GM19035 (cell line): ENCODE data around the gene SMCHD1.
A peak's percentile ranks its signal among the peaks of the same experiment; 100 is the strongest.

Experiments used
- ATAC-seq: cut with Tn5 transposase; IDR thresholded peaks from one replicate; pipeline ENCODE4 v1.9.1; 2021; ENCODE audit not compliant: unreplicated experiment

The SMCHD1 gene

GRCh38 chr18:2655178-2655953, at the start of gene SMCHD1:
SMCHD1 (plus strand) TSS chr18:2655726; CDS start chr18:2656076, 350 bp downstream.
- peak; percentile 72 for ATAC-seq

GRCh38 chr18:2606335-2606734, 49.2 kb upstream of the SMCHD1 start:
- no peak for ATAC-seq

GRCh38 chr18:2609604-2610003, 45.9 kb upstream of the SMCHD1 start:
- ATAC-seq: no peak

DNA sequence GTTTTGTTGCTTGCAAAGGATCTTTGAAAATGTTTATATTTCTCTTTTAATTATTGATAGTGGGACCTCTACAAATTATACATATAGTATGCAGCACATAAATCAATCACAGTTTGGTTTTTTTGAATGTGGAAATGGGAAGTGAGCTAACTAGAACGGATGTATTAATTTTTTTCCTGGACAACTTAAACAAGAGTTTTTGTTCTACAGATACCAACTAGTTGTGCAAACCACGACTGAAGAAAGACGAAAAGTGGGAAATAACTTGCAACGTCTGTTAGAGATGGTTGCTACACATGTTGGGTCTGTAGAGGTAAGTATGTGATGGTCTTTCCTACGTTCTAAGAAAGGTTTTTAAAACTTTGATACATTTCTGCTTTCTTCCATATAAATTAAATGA, 45.0 kb upstream of the SMCHD1 start:
- no peak for ATAC-seq

DNA sequence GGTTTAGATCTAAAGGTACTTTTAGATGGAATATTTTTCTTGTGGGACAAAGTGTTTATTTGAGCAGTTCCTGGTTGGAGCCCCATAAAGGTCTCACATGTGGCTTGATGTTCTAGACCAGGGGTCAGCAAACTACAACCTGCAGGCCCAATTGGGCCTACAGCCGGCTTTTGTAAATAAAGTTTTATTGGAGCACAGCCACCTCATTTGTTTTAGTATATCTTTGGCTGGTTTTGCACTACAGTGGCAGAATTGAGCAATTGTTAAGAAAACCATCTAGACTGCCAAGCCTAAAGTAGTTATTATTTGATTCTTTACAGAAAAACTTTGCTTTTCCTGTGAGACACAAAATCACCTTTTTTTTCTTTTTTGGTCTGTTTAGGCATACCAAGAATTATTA, 42.5 kb upstream of the SMCHD1 start:
- ATAC-seq: no peak

DNA sequence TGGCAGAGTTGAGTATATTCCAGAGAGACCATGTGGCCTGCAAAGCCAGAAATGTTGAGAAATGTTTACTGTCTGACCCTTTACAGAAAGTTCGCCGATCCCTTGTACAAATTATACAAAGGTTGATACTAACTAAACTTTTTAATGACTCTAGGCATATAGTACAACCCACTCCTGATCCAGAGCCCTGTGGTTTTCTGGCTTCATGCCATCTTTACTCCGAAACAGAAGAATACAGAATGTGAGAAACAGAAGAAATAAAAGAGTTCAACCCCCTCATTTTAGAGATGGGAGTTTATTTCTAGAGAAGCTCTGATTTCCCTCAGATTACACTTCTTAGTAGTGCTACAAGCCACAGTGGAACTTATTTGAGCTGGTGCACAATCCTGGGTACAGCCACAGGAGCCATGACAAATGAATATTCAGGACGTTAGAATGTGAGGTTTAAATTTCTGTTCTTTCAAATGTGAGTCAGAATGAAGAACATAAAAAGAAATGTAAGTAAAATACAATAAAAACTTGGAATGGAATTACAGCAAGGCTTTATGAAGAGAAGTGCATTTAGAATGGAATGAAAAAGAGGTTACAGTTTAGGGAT, 38.0 kb upstream of the SMCHD1 start:
- no peak for ATAC-seq

DNA sequence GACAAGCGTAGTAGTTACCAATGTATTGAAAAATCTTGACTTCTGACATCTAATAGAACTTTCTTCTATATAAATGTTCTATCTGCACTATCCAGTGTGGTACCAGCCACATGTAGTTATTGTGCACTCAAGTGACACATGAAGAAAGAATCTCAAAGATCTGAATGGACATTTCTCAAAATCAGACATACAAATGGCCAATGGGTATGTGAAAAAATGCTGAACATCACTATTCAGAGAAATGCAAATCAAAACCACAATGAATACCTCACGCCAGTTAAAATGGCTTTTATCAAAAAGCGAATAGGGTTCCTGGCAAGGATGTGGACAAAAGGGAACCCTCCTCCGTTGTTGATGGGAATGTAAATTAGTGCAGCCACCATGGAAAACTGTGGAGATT, 37.5 kb upstream of the SMCHD1 start:
- ATAC-seq: no peak

DNA sequence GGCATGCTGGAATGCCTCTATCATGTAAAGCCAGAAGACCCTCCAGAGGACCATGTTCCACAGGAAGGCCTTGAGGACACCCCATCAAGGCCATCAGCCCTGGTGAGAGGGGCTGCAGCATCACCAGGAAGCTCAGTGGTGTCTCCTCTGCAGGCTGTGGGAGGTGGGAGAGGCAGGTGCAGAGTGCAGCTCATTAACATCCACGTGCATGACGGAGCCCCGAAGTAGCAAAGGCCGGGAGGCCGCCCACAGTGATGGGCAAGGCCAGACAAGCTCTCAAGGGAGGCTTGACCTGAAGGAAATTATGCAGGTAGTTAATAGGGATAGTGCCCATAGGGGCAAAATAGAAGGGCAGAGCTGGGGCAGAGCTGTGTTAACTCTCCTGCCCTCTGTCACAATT, 30.3 kb upstream of the SMCHD1 start:
- no peak for ATAC-seq

DNA sequence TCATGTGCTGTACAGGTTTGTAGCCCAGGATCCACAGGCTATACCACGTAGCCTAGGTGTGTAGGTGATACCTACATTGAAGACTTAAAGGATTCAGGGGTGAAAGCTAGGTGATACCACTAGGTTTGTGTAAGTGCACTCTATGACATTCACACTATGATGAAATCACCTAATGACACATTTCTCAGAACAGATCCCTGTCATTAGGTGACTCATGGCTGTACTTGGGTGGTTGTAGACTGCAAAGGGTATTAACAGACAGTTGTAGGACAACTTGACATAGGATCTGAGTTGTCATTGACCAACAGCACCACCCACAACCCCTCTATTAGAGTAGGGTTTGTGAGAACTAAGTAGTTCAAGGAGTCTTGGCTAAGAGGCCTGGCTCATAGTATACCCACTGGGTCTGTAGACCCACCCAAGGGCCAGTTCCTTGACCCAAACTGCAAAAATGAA, 27.7 kb upstream of the SMCHD1 start:
- peak; percentile 91 for ATAC-seq

- no peak for ATAC-seq
These were observed 26.5 kb upstream of the SMCHD1 start for GRCh38 chr18:2629003-2629402.

GRCh38 chr18:2635586-2635985, 19.9 kb upstream of the SMCHD1 start:
- ATAC-seq: no peak

DNA sequence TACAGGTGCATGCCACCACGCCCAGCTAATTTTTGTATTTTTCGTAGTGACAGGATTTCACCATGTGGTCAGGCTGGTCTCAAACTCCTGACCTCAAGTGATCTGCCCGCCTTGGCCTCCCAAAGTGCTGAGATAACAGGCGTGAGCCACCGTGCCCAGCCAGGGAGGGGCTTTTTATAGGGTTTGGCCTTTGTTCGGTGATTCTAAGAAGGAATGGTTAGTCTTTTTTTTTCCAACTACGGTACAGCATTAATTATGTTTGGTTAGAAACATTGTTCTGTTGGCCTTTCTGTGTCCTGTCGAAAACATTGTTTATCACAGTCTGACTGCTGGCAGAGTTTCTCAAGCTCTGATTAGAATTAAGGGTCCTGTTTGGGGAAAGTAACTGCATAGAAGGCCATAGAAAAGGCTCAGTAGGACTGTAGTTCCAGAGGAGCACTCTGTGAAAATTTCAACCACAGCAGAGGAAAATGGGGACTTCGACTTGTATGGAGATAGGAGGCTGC, 19.3 kb upstream of the SMCHD1 start:
- peak; percentile 6 for ATAC-seq

DNA sequence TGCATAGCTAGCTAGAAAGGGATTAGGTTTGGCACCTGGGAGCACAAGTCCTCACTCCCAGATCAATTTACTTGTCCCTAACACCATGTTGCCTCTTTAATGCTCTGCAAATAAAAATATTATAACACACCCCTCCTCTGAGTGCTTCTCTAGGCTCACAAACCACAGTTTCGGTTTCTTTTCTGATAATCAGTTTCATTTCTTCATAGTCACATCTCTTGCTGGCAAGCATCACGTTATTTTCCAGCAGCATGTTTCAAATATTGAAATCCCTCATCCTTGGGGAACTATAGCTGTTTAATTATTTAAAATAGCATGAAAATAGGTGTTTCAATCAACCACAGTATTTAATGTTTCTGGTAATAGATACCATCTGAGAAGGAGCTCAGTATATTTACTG, 13.9 kb upstream of the SMCHD1 start:
- ATAC-seq: peak; percentile 69

DNA sequence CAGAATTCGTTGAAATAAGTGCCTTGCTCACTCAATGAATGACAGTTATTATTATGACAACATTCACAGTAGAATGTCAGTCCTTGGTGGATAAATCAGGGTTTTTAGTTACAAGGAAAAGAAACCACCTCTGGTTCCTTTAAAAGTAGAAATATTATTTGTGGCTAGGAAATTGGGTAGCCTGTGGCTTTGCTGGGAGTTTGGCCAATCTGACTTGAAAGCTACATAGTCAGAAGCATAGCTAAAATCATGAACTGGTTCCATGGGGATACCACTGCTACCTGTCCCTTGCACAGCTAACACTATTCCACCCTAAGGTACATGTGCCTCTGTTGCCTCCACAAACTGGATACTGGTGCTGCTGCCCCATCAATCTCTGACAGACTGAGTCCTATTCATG, 12.8 kb upstream of the SMCHD1 start:
- ATAC-seq: no peak

GRCh38 chr18:2644535-2644934, 11.0 kb upstream of the SMCHD1 start:
- no peak for ATAC-seq

GRCh38 chr18:2651981-2652380, 3.5 kb upstream of the SMCHD1 start:
- no peak for ATAC-seq

- ATAC-seq: no peak
These were observed 2.1 kb upstream of the SMCHD1 start for GRCh38 chr18:2653467-2653866.

GRCh38 chr18:2654169-2654927, 1.2 kb upstream of the SMCHD1 start:
- ATAC-seq: no peak

DNA sequence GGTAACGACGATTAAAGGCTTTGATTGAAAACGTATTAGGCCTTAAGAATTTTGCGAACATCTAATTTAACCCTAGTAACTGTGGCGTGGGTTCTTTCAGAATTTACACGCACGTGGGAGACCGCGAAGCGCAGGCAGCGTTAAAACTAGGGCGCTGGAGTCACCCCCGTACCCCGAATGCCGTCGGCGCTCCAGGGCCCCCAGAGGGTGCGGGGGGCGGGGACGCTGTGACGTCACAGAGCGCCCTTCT, 673 bp upstream of the SMCHD1 start:
- ATAC-seq: peak; percentile 41

DNA sequence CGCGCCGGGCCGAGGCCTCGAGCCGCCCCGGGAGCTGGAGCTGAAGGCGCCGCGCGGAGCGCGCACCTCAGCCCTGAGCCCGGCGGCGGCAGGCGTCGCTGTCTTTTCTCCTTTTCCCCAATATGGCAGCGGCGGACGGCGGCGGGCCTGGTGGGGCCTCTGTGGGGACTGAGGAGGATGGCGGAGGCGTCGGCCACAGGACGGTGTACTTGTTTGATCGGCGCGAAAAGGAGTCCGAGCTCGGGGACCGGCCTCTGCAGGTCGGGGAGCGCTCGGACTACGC, 369 bp downstream of the SMCHD1 start:
- ATAC-seq: peak; percentile 23

DNA sequence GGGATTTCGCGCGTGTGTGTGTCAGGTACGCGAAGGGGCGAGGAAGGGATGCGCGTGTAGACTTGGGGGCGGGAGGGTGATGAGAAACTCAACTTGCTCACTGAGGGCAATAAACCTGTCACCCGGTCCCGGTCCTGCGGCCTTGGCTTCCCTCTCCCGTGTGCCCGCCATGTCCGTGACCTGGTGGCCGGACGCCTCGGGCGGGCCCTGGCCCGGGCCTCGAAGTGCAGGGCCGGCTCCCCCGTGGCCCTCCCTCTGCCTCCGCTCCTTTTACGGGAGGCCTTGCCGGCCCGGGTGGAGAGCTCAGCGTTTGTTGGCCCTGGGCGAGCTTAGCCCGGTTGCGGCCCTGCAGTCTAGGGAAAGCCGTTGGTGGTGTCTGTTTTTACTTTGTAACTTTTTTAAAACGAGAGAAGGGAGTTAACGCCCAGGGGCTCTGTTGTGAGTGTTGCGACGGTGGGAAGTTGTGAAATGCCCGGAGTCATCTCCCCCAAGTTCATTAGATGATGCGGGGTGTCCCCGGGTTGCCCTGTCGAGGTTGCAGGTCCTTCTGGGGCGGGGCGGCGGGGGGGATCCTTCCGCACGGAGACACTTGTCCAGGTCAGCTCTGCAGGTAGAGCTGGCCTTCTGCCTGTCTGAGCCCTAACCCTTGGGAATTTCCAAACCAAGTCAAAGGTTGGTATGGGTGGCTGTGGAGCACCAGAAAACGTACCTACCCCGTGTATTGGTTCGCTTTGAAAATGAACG, 883 bp downstream of the SMCHD1 start:
- peak; percentile 13 for ATAC-seq
